ENCODE data around the gene JPH3.

JPH3 gene

GRCh38 chr16:87722590-87723225 lies 120.4 kb downstream of the JPH3 start:
- Histone ChIP-seq H3K9me2 (replicated peaks; ENCODE audit: control insufficient read depth, low read length) (no peaks in the 10 kb centered on the region), H3K79me2 (ENCODE audit: control insufficient read depth, low read length) (peaks cover 59% of the 10 kb centered on the region), H3K4me2 (ENCODE audit: low read length) (peak overlapping the region; percentile 66), H3K27ac (ENCODE audit: low read depth, low read length) (peak overlapping the region; percentile 98), H3K4me1 (ENCODE audit: control insufficient read depth, low read length) (peaks cover 92% of the 10 kb centered on the region), H4K20me1 (ENCODE audit: control insufficient read depth, insufficient read depth, low read depth, low read length) (no peaks in the 10 kb centered on the region), H3F3A (ENCODE audit: control insufficient read depth, insufficient read depth) (peaks cover 34% of the 10 kb centered on the region), H3K36me3 (ENCODE audit: control insufficient read depth, low read length) (peaks cover 76% of the 10 kb centered on the region), H3K9me3 (ENCODE audit: control insufficient read depth, insufficient read depth, low read length) (no peaks in the 10 kb centered on the region), H3K27me3 (ENCODE audit: control insufficient read depth, low read length) (no peaks in the 10 kb centered on the region), H3K4me3 (ENCODE audit: low read length) (peak overlapping the region; percentile 58)
- no peak for TF ChIP-seq EZH2phosphoT487 (IDR thresholded peaks at IDR 0.05; ENCODE audit: borderline replicate concordance, low read length)
- TF ChIP-seq CTCF (IDR thresholded peaks at IDR 0.05; ENCODE audit: low read depth, low read length, poor library complexity, severe bottlenecking) = no peak

GRCh38 chr16:87723226-87723623 lies 120.9 kb downstream of the JPH3 start:
- Histone ChIP-seq H3K4me2 (ENCODE audit: low read length) (peak overlapping the region; percentile 66), H3K36me3 (ENCODE audit: control insufficient read depth, low read length) (peaks cover 78% of the 10 kb centered on the region), H3K4me3 (ENCODE audit: low read length) (peak overlapping the region; percentile 58)

GRCh38 chr16:87724490-87725291 lies 122.4 kb downstream of the JPH3 start:
- no peaks in the 10 kb centered on the region for H3K27me3 ChIP-seq (ENCODE audit: control insufficient read depth, low read length)
- H3K9me2 ChIP-seq (replicated peaks; ENCODE audit: control insufficient read depth, low read length) = no peaks in the 10 kb centered on the region
- no peak for TF ChIP-seq CTCF (IDR thresholded peaks at IDR 0.05; ENCODE audit: low read depth, low read length, poor library complexity, severe bottlenecking)
- TF ChIP-seq EZH2phosphoT487 (IDR thresholded peaks at IDR 0.05; ENCODE audit: borderline replicate concordance, low read length) = no peak
- H3F3A ChIP-seq (ENCODE audit: control insufficient read depth, insufficient read depth) = peaks cover 41% of the 10 kb centered on the region
- H3K4me3 ChIP-seq (ENCODE audit: low read length) = peak overlapping the region; percentile 58
- H4K20me1 ChIP-seq (ENCODE audit: control insufficient read depth, insufficient read depth, low read depth, low read length) = no peaks in the 10 kb centered on the region
- H3K4me2 ChIP-seq (ENCODE audit: low read length) = peak overlapping the region; percentile 66
- no peaks in the 10 kb centered on the region for H3K9me3 ChIP-seq (ENCODE audit: control insufficient read depth, insufficient read depth, low read length)
- peaks cover 84% of the 10 kb centered on the region for H3K36me3 ChIP-seq (ENCODE audit: control insufficient read depth, low read length)
- peak overlapping the region; percentile 98 for H3K27ac ChIP-seq (ENCODE audit: low read depth, low read length)
- H3K79me2 ChIP-seq (ENCODE audit: control insufficient read depth, low read length) = peaks cover 57% of the 10 kb centered on the region
- peaks cover 86% of the 10 kb centered on the region for H3K4me1 ChIP-seq (ENCODE audit: control insufficient read depth, low read length)

More at GRCh38 chr16:87723226-87723623, 120.9 kb downstream of the JPH3 start:
- Histone ChIP-seq H3F3A (ENCODE audit: control insufficient read depth, insufficient read depth) (peaks cover 39% of the 10 kb centered on the region), H3K27ac (ENCODE audit: low read depth, low read length) (peak overlapping the region; percentile 98), H3K9me3 (ENCODE audit: control insufficient read depth, insufficient read depth, low read length) (no peaks in the 10 kb centered on the region), H3K27me3 (ENCODE audit: control insufficient read depth, low read length) (no peaks in the 10 kb centered on the region), H3K79me2 (ENCODE audit: control insufficient read depth, low read length) (peaks cover 60% of the 10 kb centered on the region), H3K4me1 (ENCODE audit: control insufficient read depth, low read length) (peaks cover 92% of the 10 kb centered on the region), H4K20me1 (ENCODE audit: control insufficient read depth, insufficient read depth, low read depth, low read length) (no peaks in the 10 kb centered on the region), H3K9me2 (replicated peaks; ENCODE audit: control insufficient read depth, low read length) (no peaks in the 10 kb centered on the region)
- TF ChIP-seq CTCF (IDR thresholded peaks at IDR 0.05; ENCODE audit: low read depth, low read length, poor library complexity, severe bottlenecking) (no peak), EZH2phosphoT487 (IDR thresholded peaks at IDR 0.05; ENCODE audit: borderline replicate concordance, low read length) (no peak)

Data from DOHH2 (cell line).